H1 (cell line): ENCODE results near the gene CAMKMT. TPM values are rescaled to one million over a fixed set of nuclear protein-coding genes. Genes with fewer than 3 reads are reported as not detected.

Source experiments
- CTCF ChIA-PET: fragments of 300-600 bp; sonication (Branson Sonifier 250); formaldehyde crosslinking; loops from one replicate; lab custom pipeline; 2021; ENCODE audit not compliant: partially characterized antibody; lab: Charles Lee
- POLR2A ChIA-PET: fragments of 300-600 bp; sonication (Branson Sonifier 250); formaldehyde crosslinking; loops from one replicate; lab custom pipeline; 2021; ENCODE audit warnings: inconsistent platforms; ENCODE audit not compliant: partially characterized antibody; lab: Charles Lee
- DNase-seq, 2 experiments: peaks; one replicate each; pipeline versions ENCODE4 v3.0.0 to v3.0.0-alpha.2; 2010 to 2022; ENCODE audit warnings: low spot score in 2 of 2, low read depth in 1 of 2, mixed read lengths in 1 of 2
- FAIRE-seq: peaks from 2 replicates; lab custom pipeline; 2011; peaks lifted over from hg19 to GRCh38; lab: Jason Lieb, UNC
- H2AFZ ChIP-seq: 2 replicates; pipeline ENCODE4 v1.8.1; 2012; ENCODE audit warnings: low read length, inconsistent platforms
- H2AK5ac ChIP-seq: 2 replicates; pipeline ENCODE4 v1.6.1; 2013; ENCODE audit warnings: low read depth, low read length
- H2BK120ac ChIP-seq: replicated peaks from 2 replicates; pipeline ENCODE3; 2013; ENCODE audit warnings: low read depth, low read length, inconsistent platforms
- H2BK12ac ChIP-seq: 2 replicates; pipeline ENCODE4 v1.6.1; 2013; ENCODE audit warnings: low read depth, low read length
- H2BK15ac ChIP-seq: 2 replicates; pipeline ENCODE4 v1.6.1; 2013; ENCODE audit warnings: low read length
- H2BK20ac ChIP-seq: 2 replicates; pipeline ENCODE4 v1.6.1; 2013; ENCODE audit warnings: low read length
- H2BK5ac ChIP-seq: 2 replicates; pipeline ENCODE4 v1.6.1; 2013; ENCODE audit warnings: low read depth, low read length
- H3K14ac ChIP-seq: 2 replicates; pipeline ENCODE4 v1.6.1; 2013; ENCODE audit warnings: inconsistent platforms; ENCODE audit not compliant: insufficient read length
- H3K18ac ChIP-seq: 2 replicates; pipeline ENCODE4 v1.6.1; 2013; ENCODE audit warnings: low read length; ENCODE audit errors: extremely low read depth
- H3K23ac ChIP-seq: 2 replicates; pipeline ENCODE4 v1.6.1; 2013; ENCODE audit warnings: inconsistent platforms; ENCODE audit not compliant: insufficient read length
- H3K23me2 ChIP-seq: 2 replicates; pipeline ENCODE4 v1.6.1; 2013; ENCODE audit warnings: low read depth, low read length
- H3K27ac ChIP-seq: 2 replicates; pipeline ENCODE4 v1.6.1; 2011; ENCODE audit warnings: low read depth, low read length, inconsistent platforms
- H3K27me3 ChIP-seq, 4 experiments: replicated peaks in 1 of 4; 1 replicate in 1 of 4; 2 replicates in 3 of 4; pipeline versions ENCODE4 v1.6.1 to v1.8.1; 2011 to 2013; ENCODE audit warnings: low read length in 3 of 4, mild to moderate bottlenecking in 3 of 4, inconsistent platforms in 2 of 4, mixed read lengths in 2 of 4, moderate library complexity in 1 of 4; ENCODE audit not compliant: control insufficient read depth in 3 of 4, insufficient read depth in 3 of 4; ENCODE audit errors: extremely low read depth in 1 of 4
- H3K36me3 ChIP-seq, 4 experiments: 2 replicates each; pipeline versions ENCODE4 v1.6.1 to v1.8.1; 2011 to 2013; ENCODE audit warnings: mild to moderate bottlenecking in 4 of 4, low read length in 3 of 4, moderate library complexity in 2 of 4, control low read depth in 1 of 4, inconsistent platforms in 1 of 4; ENCODE audit not compliant: insufficient read depth in 4 of 4, control insufficient read depth in 2 of 4
- H3K4ac ChIP-seq: replicated peaks from 2 replicates; pipeline ENCODE3; 2013; ENCODE audit warnings: low read length, low read depth, mixed read lengths, inconsistent platforms; ENCODE audit not compliant: insufficient read length
- H3K4me1 ChIP-seq, 4 experiments: replicated peaks in 1 of 4; 1 replicate in 1 of 4; 2 replicates in 3 of 4; pipeline versions ENCODE4 v1.6.1 to v1.8.1; 2011 to 2013; ENCODE audit warnings: low read length in 3 of 4, inconsistent platforms in 2 of 4, mixed read lengths in 1 of 4; ENCODE audit not compliant: insufficient read depth in 4 of 4, control insufficient read depth in 3 of 4
- H3K4me2 ChIP-seq, 2 experiments: 2 replicates each; pipeline versions ENCODE4 v1.6.1 to v1.8.1; 2011 to 2013; ENCODE audit warnings: low read depth in 2 of 2, low read length in 2 of 2, control low read depth in 1 of 2, inconsistent platforms in 1 of 2, mild to moderate bottlenecking in 1 of 2; ENCODE audit not compliant: insufficient read depth in 1 of 2
- H3K4me3 ChIP-seq, 4 experiments: fragments of 200-600, 300-600 bp in 1 of 4; sonication (generic), shearing (Covaris generic), sonication (Bioruptor Twin) in 1 of 4; 2 replicates each; pipeline versions ENCODE4 v1.5.1 to v1.8.1; 2011 to 2016; ENCODE audit warnings: low read length in 4 of 4, low read depth in 3 of 4, control low read depth in 2 of 4, inconsistent platforms in 2 of 4, mild to moderate bottlenecking in 2 of 4, mixed read lengths in 1 of 4, moderate library complexity in 1 of 4; ENCODE audit not compliant: insufficient read depth in 2 of 4; ENCODE audit errors: extremely low read depth in 1 of 4
- H3K56ac ChIP-seq: replicated peaks from 2 replicates; pipeline ENCODE3; 2013; ENCODE audit warnings: low read depth, mild to moderate bottlenecking, mixed read lengths, low read length, inconsistent platforms; ENCODE audit not compliant: insufficient read length
- H3K79me1 ChIP-seq: 2 replicates; pipeline ENCODE4 v1.6.1; 2013; ENCODE audit warnings: low read depth, low read length, control low read depth
- H3K79me2 ChIP-seq, 2 experiments: 2 replicates each; pipeline versions ENCODE4 v1.6.1 to v1.8.1; 2012 to 2013; ENCODE audit warnings: low read length in 2 of 2, mild to moderate bottlenecking in 2 of 2, inconsistent platforms in 1 of 2; ENCODE audit not compliant: insufficient read depth in 2 of 2, control insufficient read depth in 1 of 2
- H3K9ac ChIP-seq, 4 experiments: replicated peaks in 1 of 4; 1 replicate in 1 of 4; 2 replicates in 3 of 4; pipeline versions ENCODE4 v1.6.1 to v1.8.1; 2011 to 2013; ENCODE audit warnings: low read depth in 3 of 4, low read length in 3 of 4, control low read depth in 2 of 4, mild to moderate bottlenecking in 2 of 4, moderate library complexity in 2 of 4, inconsistent platforms in 1 of 4; ENCODE audit errors: extremely low read depth in 1 of 4
- H3K9me3 ChIP-seq, 2 experiments: 2 replicates each; pipeline versions ENCODE4 v1.6.1 to v1.8.1; 2012 to 2013; ENCODE audit warnings: mild to moderate bottlenecking in 2 of 2, moderate library complexity in 2 of 2, control low read depth in 1 of 2, inconsistent platforms in 1 of 2, low read depth in 1 of 2, low read length in 1 of 2, mixed read lengths in 1 of 2; ENCODE audit not compliant: insufficient read depth in 2 of 2
- H4K20me1 ChIP-seq, 2 experiments: replicated peaks in 1 of 2; 2 replicates each; pipeline versions ENCODE3 to v1.8.1; 2011 to 2013; ENCODE audit warnings: inconsistent platforms in 2 of 2, low read length in 2 of 2, mild to moderate bottlenecking in 1 of 2; ENCODE audit not compliant: insufficient read depth in 2 of 2, control insufficient read depth in 1 of 2
- H4K5ac ChIP-seq: 2 replicates; pipeline ENCODE4 v1.6.1; 2013; ENCODE audit warnings: low read length, low read depth, mixed read lengths, inconsistent platforms; ENCODE audit not compliant: insufficient read length
- H4K8ac ChIP-seq: 2 replicates; pipeline ENCODE4 v1.8.0; 2013; ENCODE audit warnings: mild to moderate bottlenecking, moderate library complexity, low read length, inconsistent platforms; ENCODE audit not compliant: insufficient read depth; ENCODE audit errors: extremely low read depth
- H4K91ac ChIP-seq: replicated peaks from 2 replicates; pipeline ENCODE3; 2013; ENCODE audit warnings: low read length, mixed read lengths, inconsistent platforms; ENCODE audit not compliant: insufficient read length
- CTBP2 ChIP-seq: IDR thresholded peaks from 2 replicates; pipeline ENCODE4 v1.7.0; 2011; ENCODE audit warnings: borderline replicate concordance, mild to moderate bottlenecking, moderate library complexity, mixed read lengths, low read length; ENCODE audit not compliant: insufficient read depth, insufficient read length
- FOSL1 ChIP-seq: IDR thresholded peaks from 2 replicates; pipeline ENCODE4 v1.6.1; 2011; ENCODE audit warnings: mild to moderate bottlenecking, low read depth, low read length, moderate library complexity; ENCODE audit not compliant: insufficient read depth
- GTF2F1 ChIP-seq: IDR thresholded peaks from 2 replicates; pipeline ENCODE4 v1.6.1; 2012; ENCODE audit warnings: low read depth, low read length, improper control_type of control experiment, borderline replicate concordance
- HDAC6 ChIP-seq: IDR thresholded peaks from one replicate; pipeline ENCODE4 v1.7.1; 2012; ENCODE audit warnings: low read depth, mild to moderate bottlenecking, inconsistent platforms, low read length, moderate library complexity
- POLR2A ChIP-seq, 2 experiments: IDR thresholded peaks; 1 replicate in 1 of 2; 2 replicates in 1 of 2; pipeline ENCODE4 v1.6.1; 2011; ENCODE audit warnings: low read depth in 2 of 2, low read length in 2 of 2, mild to moderate bottlenecking in 2 of 2; ENCODE audit errors: control extremely low read depth in 1 of 2
- RFX5 ChIP-seq: IDR thresholded peaks from 2 replicates; pipeline ENCODE4 v1.6.1; 2011; ENCODE audit warnings: low read depth, low read length, improper control_type of control experiment, borderline replicate concordance
- RXRA ChIP-seq: IDR thresholded peaks from 2 replicates; pipeline ENCODE4 v1.6.1; 2011; ENCODE audit warnings: low read depth, mild to moderate bottlenecking, low read length, moderate library complexity; ENCODE audit not compliant: insufficient read depth
- SIX5 ChIP-seq: IDR thresholded peaks from 2 replicates; pipeline ENCODE4 v1.6.1; 2011; ENCODE audit warnings: mild to moderate bottlenecking, low read depth, low read length
- SP1 ChIP-seq: IDR thresholded peaks from 2 replicates; pipeline ENCODE4 v1.6.1; 2011; ENCODE audit warnings: low read depth, low read length
- WGBS, 2 experiments: shearing (Covaris generic) in 1 of 2; methylation state at CpG; one replicate each; pipeline versions ENCODE4 v1.1.6 to v1.1.7; 2013 to 2015; ENCODE audit warnings: low lambda C conversion rate in 2 of 2, mixed read lengths in 2 of 2, inconsistent platforms in 1 of 2, low coverage in 1 of 2, missing lambda C conversion rate in 1 of 2; ENCODE audit not compliant: insufficient replicate concordance in 2 of 2, insufficient coverage in 1 of 2, insufficient read length in 1 of 2; ENCODE audit errors: extremely low coverage in 1 of 2, missing lambda C conversion rate in 1 of 2; 5-methylcytosine and 5-hydroxymethylcytosine counted together
- polyA plus RNA-seq, 7 experiments: library from polyadenylated mRNA; depleted of rRNA in 3 of 7; stranded (reverse) in 5 of 7; unstranded in 2 of 7; fragments of >200 nt in 5 of 7; fragments of 200-250 nt in 2 of 7; gene quantifications; 1 replicate in 5 of 7; 2 replicates in 1 of 7; 4 replicates in 1 of 7; pipeline versions ENCODE4 v1.2.1 to v1.2.3, GENCODE V29; 2011 to 2013; ENCODE audit warnings: missing spikeins in 2 of 7, mixed read lengths in 2 of 7
- total RNA-seq: library from RNA; stranded (reverse); fragmentation: NEBNext Ultra II Directional; extraction: Animal tissue kit (Norgen Biotek cat#: 25700); gene quantifications from 2 replicates; pipeline ENCODE4 v1.2.1, GENCODE V29; 2021

CAMKMT gene
- total and polyA plus RNA-seq, 2 of the 8 experiments (the other 6 are each of a cell fraction or from before 2014, with no cell fraction given) = 14.7 to 22.4 TPM

- Histone ChIP-seq H3K4me2 (no peak overlapping the region), H3K27me3 (no peaks in the 10 kb centered on the region), H2BK20ac (no peak overlapping the region), H3K18ac (no peak overlapping the region), H3K36me3 (peaks cover 0 to 8% (median 4%) of the 10 kb centered on the region in 4 experiments; a peak in 3 of 8 replicates), H2AFZ (no peak overlapping the region), H2AK5ac (no peak overlapping the region), H3K23ac (no peak overlapping the region), H3K9me3 (no peaks in the 10 kb centered on the region), H3K79me1 (no peaks in the 10 kb centered on the region), H2BK12ac (no peak overlapping the region), H4K8ac (no peak overlapping the region), H4K91ac (no peak overlapping the region), H4K20me1 (no peaks in the 10 kb centered on the region), H3K56ac (no peak overlapping the region), H2BK5ac (no peak overlapping the region), H3K14ac (no peak overlapping the region), H3K27ac (no peak overlapping the region), H3K4ac (no peak overlapping the region), H3K4me1 (0 out of 7 replicates have a peak, but pooled peaks cover 0 to 2% (median 0%) of the 10 kb centered on the region in 4 experiments), H3K9ac (no peak overlapping the region), H2BK120ac (no peak overlapping the region), H2BK15ac (no peak overlapping the region), H4K5ac (no peak overlapping the region), H3K23me2 (no peaks in the 10 kb centered on the region), H3K79me2 (no peaks in the 10 kb centered on the region), H3K4me3 (no peak overlapping the region)
- TF ChIP-seq RXRA = no peak
- TF ChIP-seq SIX5 = no peak
- no peak for TF ChIP-seq HDAC6
- TF ChIP-seq RFX5 = no peak
- TF ChIP-seq GTF2F1 = no peak
- no peak for TF ChIP-seq POLR2A (IDR thresholded peaks at IDR 0.05; ENCODE audit: control extremely low read depth in 1 of 2, low read depth in 2 of 2, low read length in 2 of 2)
- no peak for TF ChIP-seq FOSL1
- TF ChIP-seq CTBP2 = no peak
- no peak for TF ChIP-seq SP1
- ChIA-PET CTCF (interaction anchor here (0.6 to 1.5 kb wide), 6 partner anchors 11 to 474 kb away, joined by 3 to 4 read pairs (median 3); no protein-coding TSS in a partner anchor), POLR2A (interaction anchor here (0.8 to 1.0 kb wide), 2 partner anchors 10 to 12 kb away, joined by 4 to 6 read pairs; no protein-coding TSS in a partner anchor)
- 94% methylated on average over 2 of the region's 2 CpGs; no CpG with 5 or more reads in 1 of the 2 experiments for WGBS, 2 experiments
- no peak for FAIRE-seq
- no peak for DNase-seq
Measured at GRCh38 chr2:44348400-44348799, 13.3 kb upstream of the CAMKMT start.
